GM23338 (cell line): ENCODE measurements around the gene SLC22A4. TPM values are rescaled to one million over a fixed set of nuclear protein-coding genes. Genes with fewer than 3 reads are reported as not detected.

Experiments
- ATAC-seq: fragments of 200-7000 bp; cut with Tn5 transposase; 3 replicates; pipeline ENCODE4 v1.9.1; 2020
- DNase-seq: peaks from one replicate; pipeline ENCODE4 v3.0.0-alpha.2; 2015; ENCODE audit warnings: low spot score
- H2AFZ ChIP-seq: fragments of 200-600 bp; sonication (generic); 2 replicates; pipeline ENCODE4 v1.8.0; 2016; ENCODE audit warnings: antibody characterized with exemption, mild to moderate bottlenecking, moderate library complexity
- H3F3A ChIP-seq: fragments of 200-600 bp; sonication (generic); replicated peaks from 2 replicates; pipeline ENCODE4 v1.8.0; 2017; ENCODE audit warnings: antibody characterized with exemption, mixed run types, low read depth
- H3K27ac ChIP-seq: fragments of 200-600 bp; sonication (generic); 2 replicates; pipeline ENCODE4 v1.6.1; 2016; ENCODE audit warnings: low read depth
- H3K27me3 ChIP-seq: fragments of 200-600 bp; sonication (generic); 2 replicates; pipeline ENCODE4 v1.8.0; 2016; ENCODE audit warnings: mild to moderate bottlenecking, mixed run types, moderate library complexity; ENCODE audit not compliant: insufficient read depth
- H3K36me3 ChIP-seq: fragments of 200-600 bp; sonication (generic); 2 replicates; pipeline ENCODE4 v1.8.0; 2016; ENCODE audit warnings: mild to moderate bottlenecking; ENCODE audit not compliant: insufficient read depth
- H3K4me1 ChIP-seq: fragments of 200-600 bp; sonication (generic); 2 replicates; pipeline ENCODE4 v1.8.0; 2016; ENCODE audit warnings: mild to moderate bottlenecking, moderate library complexity; ENCODE audit not compliant: insufficient read depth
- H3K4me2 ChIP-seq: fragments of 200-600 bp; sonication (generic); 2 replicates; pipeline ENCODE4 v1.7.1; 2017; ENCODE audit warnings: mixed run types
- H3K4me3 ChIP-seq: fragments of 200-600 bp; sonication (generic); 2 replicates; pipeline ENCODE4 v1.6.1; 2016; ENCODE audit warnings: mixed run types
- H3K79me2 ChIP-seq: fragments of 200-600 bp; sonication (generic); replicated peaks from 2 replicates; pipeline ENCODE4 v1.8.0; 2017; ENCODE audit warnings: mild to moderate bottlenecking; ENCODE audit not compliant: insufficient read depth
- H3K9me2 ChIP-seq: fragments of 200-600 bp; sonication (generic); 2 replicates; pipeline ENCODE4 v1.8.0; 2017; ENCODE audit not compliant: insufficient read depth
- H4K20me1 ChIP-seq: fragments of 200-600 bp; sonication (generic); replicated peaks from 2 replicates; pipeline ENCODE4 v1.8.0; 2017; ENCODE audit warnings: mild to moderate bottlenecking; ENCODE audit not compliant: insufficient read depth
- H3K27ac Mint-ChIP-seq: 2 replicates; pipeline ENCODE4 v1.8.0; 2020; ENCODE audit warnings: inconsistent platforms, mild to moderate bottlenecking, moderate library complexity, mixed read lengths
- H3K27me3 Mint-ChIP-seq: 3 replicates; pipeline ENCODE4 v1.8.0; 2022; ENCODE audit warnings: low read depth, mild to moderate bottlenecking, moderate library complexity, mixed read lengths, inconsistent platforms; ENCODE audit not compliant: insufficient read depth, poor library complexity
- H3K36me3 Mint-ChIP-seq: 3 replicates; pipeline ENCODE4 v1.8.0; 2021; ENCODE audit warnings: low read depth, mild to moderate bottlenecking, inconsistent platforms, moderate library complexity, mixed read lengths
- H3K4me1 Mint-ChIP-seq: 3 replicates; pipeline ENCODE4 v1.8.0; 2020; ENCODE audit warnings: mild to moderate bottlenecking, inconsistent platforms, mixed read lengths
- H3K4me3 Mint-ChIP-seq: 3 replicates; pipeline ENCODE4 v1.8.0; 2021; ENCODE audit warnings: moderate library complexity, mild to moderate bottlenecking, inconsistent platforms, mixed read lengths
- H3K9me3 Mint-ChIP-seq: 3 replicates; pipeline ENCODE4 v1.8.0; 2020; ENCODE audit warnings: moderate library complexity, mild to moderate bottlenecking, inconsistent platforms, mixed read lengths
- EZH2 ChIP-seq: fragments of 200-600 bp; sonication (generic); IDR thresholded peaks from one replicate; pipeline ENCODE4 v1.8.0; 2017; ENCODE audit warnings: antibody characterized with exemption, mild to moderate bottlenecking, low read depth; ENCODE audit not compliant: unreplicated experiment
- EZH2phosphoT487 ChIP-seq: fragments of 200-600 bp; sonication (generic); IDR thresholded peaks from one replicate; pipeline ENCODE4 v1.8.1; 2018; ENCODE audit warnings: antibody characterized with exemption; ENCODE audit not compliant: unreplicated experiment
- NANOG ChIP-seq: IDR thresholded peaks from 2 replicates; pipeline ENCODE4 v1.6.1; 2016; ENCODE audit warnings: antibody characterized with exemption, borderline replicate concordance
- STAT1 ChIP-seq: IDR thresholded peaks from one replicate; pipeline ENCODE4 v1.6.1; 2016; ENCODE audit warnings: antibody characterized with exemption; ENCODE audit not compliant: unreplicated experiment
- ZNF114 ChIP-seq: fragments of 250-450 bp; sonication (Bioruptor Pico); IDR thresholded peaks from 2 replicates; pipeline ENCODE4 v1.5.0; 2020; ENCODE audit warnings: mild to moderate bottlenecking, moderate library complexity
- ZNF331 ChIP-seq: fragments of 250-450 bp; sonication (Bioruptor Pico); IDR thresholded peaks from 2 replicates; pipeline ENCODE4 v1.5.0; 2020; ENCODE audit warnings: low read depth, mild to moderate bottlenecking, moderate library complexity
- polyA plus RNA-seq: library from polyadenylated mRNA; unstranded; fragments of >200 nt; fragmentation: Nextera tagmentation; extraction: Ambion mirVana; gene quantifications from 2 replicates; pipeline ENCODE4 v1.2.1, GENCODE V29; 2016
- total RNA-seq: library from RNA; depleted of rRNA; stranded (reverse); fragments of >200 nt; shearing (Covaris generic); gene quantifications from 2 replicates; pipeline ENCODE4 v1.2.3, GENCODE V29; 2014
- TF ChIP-seq, protein P1 (sequence below): fragments of 250-450 bp; sonication (Bioruptor Pico); IDR thresholded peaks from 2 replicates; pipeline ENCODE4 v1.5.0; 2020; ENCODE audit warnings: mild to moderate bottlenecking, moderate library complexity
- TF ChIP-seq, protein P2 (sequence below): IDR thresholded peaks from one replicate; pipeline ENCODE4 v1.6.1; 2018; ENCODE audit warnings: antibody characterized with exemption; ENCODE audit not compliant: unreplicated experiment
- TF ChIP-seq, protein P3 (sequence below): IDR thresholded peaks from 2 replicates; pipeline ENCODE4 v1.6.1; 2016; ENCODE audit warnings: antibody characterized with exemption
- TF ChIP-seq, protein P4 (sequence below), 2 experiments: fragments of 200-600 bp in 1 of 2; sonication (generic) in 1 of 2; conservative IDR thresholded peaks; 2 replicates each; pipeline versions ENCODE4 v1.5.1 to v1.6.1; 2016 to 2017; ENCODE audit warnings: antibody characterized with exemption in 2 of 2, low read depth in 2 of 2, mild to moderate bottlenecking in 2 of 2, moderate library complexity in 1 of 2

SLC22A4 gene
- total and polyA plus RNA-seq, 2 experiments from 2014 or later, result 0.28 to 0.40 TPM

DNA sequence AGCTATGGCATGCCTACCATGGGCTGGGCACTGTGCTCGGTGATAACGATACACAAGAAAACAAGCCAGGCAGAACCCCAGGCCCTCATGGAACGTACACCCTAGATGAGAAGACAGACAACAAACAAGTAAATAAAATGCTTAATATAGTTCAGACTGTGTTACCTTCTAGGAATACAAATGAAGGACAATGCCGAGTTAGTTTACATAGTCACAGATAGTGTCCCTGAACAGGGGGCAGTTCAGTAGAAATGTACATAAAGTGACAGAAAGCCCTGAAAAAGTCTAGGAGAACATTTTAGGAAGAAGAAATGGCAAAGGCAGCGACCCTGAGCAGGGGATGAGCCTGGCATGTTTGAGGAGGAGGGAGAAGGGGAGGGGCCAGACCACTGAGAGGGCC is 97.1 kb downstream of the SLC22A4 start:
- no peaks in the 10 kb centered on the region for H3K9me2 ChIP-seq
- H3K27ac Mint-ChIP-seq, result no peak overlapping the region
- no peaks in the 10 kb centered on the region for H3K9me3 Mint-ChIP-seq
- H3F3A ChIP-seq, result no peaks in the 10 kb centered on the region
- H3K4me2 ChIP-seq, result no peak overlapping the region
- no peak overlapping the region for H3K27ac ChIP-seq
- ATAC-seq (no peak), DNase-seq (no peak)
- peaks cover 16% of the 10 kb centered on the region for H3K4me1 Mint-ChIP-seq
- no peaks in the 10 kb centered on the region for H3K27me3 ChIP-seq
- no peaks in the 10 kb centered on the region for H4K20me1 ChIP-seq
- no peaks in the 10 kb centered on the region for H3K36me3 ChIP-seq
- H3K4me3 ChIP-seq, result no peak overlapping the region
- H3K4me1 ChIP-seq, result peaks cover 11% of the 10 kb centered on the region
- no peak overlapping the region for H2AFZ ChIP-seq
- no peak for TF ChIP-seq ZNF331 (CRISPR knock-in tag)
- H3K36me3 Mint-ChIP-seq, result no peaks in the 10 kb centered on the region
- H3K79me2 ChIP-seq, result no peaks in the 10 kb centered on the region
- no peak overlapping the region for H3K4me3 Mint-ChIP-seq
- no peaks in the 10 kb centered on the region for H3K27me3 Mint-ChIP-seq

DNA sequence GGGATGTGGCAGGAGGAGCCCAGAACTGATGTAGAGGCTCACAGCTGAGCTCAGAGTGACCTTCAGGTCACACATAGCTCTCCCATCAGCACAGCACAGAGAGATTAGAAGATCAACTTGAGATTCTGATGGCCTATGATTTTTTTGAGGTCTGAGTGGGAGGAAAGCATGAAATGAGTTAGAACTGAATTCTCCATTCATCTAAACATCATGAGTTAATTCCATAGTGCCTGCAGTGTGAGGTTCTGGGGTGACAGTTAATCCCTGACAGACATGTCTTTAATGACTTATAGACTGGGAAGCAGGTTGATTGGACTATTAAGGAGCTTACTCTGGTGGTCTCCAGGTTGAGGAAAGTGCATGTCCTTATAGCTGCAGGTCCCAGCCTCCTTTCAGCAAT is 97.7 kb downstream of the SLC22A4 start:
- H3F3A ChIP-seq, result no peaks in the 10 kb centered on the region
- no peak overlapping the region for H3K4me2 ChIP-seq
- TF ChIP-seq NANOG, result no peak
- TF ChIP-seq, protein P1, sequence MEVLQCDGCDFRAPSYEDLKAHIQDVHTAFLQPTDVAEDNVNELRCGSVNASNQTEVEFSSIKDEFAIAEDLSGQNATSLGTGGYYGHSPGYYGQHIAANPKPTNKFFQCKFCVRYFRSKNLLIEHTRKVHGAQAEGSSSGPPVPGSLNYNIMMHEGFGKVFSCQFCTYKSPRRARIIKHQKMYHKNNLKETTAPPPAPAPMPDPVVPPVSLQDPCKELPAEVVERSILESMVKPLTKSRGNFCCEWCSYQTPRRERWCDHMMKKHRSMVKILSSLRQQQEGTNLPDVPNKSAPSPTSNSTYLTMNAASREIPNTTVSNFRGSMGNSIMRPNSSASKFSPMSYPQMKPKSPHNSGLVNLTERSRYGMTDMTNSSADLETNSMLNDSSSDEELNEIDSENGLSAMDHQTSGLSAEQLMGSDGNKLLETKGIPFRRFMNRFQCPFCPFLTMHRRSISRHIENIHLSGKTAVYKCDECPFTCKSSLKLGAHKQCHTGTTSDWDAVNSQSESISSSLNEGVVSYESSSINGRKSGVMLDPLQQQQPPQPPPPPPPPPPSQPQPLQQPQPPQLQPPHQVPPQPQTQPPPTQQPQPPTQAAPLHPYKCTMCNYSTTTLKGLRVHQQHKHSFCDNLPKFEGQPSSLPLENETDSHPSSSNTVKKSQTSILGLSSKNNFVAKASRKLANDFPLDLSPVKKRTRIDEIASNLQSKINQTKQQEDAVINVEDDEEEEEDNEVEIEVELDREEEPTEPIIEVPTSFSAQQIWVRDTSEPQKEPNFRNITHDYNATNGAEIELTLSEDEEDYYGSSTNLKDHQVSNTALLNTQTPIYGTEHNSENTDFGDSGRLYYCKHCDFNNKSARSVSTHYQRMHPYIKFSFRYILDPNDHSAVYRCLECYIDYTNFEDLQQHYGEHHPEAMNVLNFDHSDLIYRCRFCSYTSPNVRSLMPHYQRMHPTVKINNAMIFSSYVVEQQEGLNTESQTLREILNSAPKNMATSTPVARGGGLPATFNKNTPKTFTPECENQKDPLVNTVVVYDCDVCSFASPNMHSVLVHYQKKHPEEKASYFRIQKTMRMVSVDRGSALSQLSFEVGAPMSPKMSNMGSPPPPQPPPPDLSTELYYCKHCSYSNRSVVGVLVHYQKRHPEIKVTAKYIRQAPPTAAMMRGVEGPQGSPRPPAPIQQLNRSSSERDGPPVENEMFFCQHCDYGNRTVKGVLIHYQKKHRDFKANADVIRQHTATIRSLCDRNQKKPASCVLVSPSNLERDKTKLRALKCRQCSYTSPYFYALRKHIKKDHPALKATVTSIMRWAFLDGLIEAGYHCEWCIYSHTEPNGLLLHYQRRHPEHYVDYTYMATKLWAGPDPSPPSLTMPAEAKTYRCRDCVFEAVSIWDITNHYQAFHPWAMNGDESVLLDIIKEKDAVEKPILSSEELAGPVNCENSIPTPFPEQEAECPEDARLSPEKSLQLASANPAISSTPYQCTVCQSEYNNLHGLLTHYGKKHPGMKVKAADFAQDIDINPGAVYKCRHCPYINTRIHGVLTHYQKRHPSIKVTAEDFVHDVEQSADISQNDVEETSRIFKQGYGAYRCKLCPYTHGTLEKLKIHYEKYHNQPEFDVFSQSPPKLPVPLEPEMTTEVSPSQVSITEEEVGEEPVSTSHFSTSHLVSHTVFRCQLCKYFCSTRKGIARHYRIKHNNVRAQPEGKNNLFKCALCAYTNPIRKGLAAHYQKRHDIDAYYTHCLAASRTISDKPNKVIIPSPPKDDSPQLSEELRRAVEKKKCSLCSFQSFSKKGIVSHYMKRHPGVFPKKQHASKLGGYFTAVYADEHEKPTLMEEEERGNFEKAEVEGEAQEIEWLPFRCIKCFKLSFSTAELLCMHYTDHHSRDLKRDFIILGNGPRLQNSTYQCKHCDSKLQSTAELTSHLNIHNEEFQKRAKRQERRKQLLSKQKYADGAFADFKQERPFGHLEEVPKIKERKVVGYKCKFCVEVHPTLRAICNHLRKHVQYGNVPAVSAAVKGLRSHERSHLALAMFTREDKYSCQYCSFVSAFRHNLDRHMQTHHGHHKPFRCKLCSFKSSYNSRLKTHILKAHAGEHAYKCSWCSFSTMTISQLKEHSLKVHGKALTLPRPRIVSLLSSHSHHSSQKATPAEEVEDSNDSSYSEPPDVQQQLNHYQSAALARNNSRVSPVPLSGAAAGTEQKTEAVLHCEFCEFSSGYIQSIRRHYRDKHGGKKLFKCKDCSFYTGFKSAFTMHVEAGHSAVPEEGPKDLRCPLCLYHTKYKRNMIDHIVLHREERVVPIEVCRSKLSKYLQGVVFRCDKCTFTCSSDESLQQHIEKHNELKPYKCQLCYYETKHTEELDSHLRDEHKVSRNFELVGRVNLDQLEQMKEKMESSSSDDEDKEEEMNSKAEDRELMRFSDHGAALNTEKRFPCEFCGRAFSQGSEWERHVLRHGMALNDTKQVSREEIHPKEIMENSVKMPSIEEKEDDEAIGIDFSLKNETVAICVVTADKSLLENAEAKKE (CRISPR knock-in tag), result no peak
- TF ChIP-seq, protein P2, sequence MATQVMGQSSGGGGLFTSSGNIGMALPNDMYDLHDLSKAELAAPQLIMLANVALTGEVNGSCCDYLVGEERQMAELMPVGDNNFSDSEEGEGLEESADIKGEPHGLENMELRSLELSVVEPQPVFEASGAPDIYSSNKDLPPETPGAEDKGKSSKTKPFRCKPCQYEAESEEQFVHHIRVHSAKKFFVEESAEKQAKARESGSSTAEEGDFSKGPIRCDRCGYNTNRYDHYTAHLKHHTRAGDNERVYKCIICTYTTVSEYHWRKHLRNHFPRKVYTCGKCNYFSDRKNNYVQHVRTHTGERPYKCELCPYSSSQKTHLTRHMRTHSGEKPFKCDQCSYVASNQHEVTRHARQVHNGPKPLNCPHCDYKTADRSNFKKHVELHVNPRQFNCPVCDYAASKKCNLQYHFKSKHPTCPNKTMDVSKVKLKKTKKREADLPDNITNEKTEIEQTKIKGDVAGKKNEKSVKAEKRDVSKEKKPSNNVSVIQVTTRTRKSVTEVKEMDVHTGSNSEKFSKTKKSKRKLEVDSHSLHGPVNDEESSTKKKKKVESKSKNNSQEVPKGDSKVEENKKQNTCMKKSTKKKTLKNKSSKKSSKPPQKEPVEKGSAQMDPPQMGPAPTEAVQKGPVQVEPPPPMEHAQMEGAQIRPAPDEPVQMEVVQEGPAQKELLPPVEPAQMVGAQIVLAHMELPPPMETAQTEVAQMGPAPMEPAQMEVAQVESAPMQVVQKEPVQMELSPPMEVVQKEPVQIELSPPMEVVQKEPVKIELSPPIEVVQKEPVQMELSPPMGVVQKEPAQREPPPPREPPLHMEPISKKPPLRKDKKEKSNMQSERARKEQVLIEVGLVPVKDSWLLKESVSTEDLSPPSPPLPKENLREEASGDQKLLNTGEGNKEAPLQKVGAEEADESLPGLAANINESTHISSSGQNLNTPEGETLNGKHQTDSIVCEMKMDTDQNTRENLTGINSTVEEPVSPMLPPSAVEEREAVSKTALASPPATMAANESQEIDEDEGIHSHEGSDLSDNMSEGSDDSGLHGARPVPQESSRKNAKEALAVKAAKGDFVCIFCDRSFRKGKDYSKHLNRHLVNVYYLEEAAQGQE, result no peak
- TF ChIP-seq EZH2phosphoT487, result no peak
- TF ChIP-seq ZNF114 (CRISPR knock-in tag), result no peak
- TF ChIP-seq, protein P3, sequence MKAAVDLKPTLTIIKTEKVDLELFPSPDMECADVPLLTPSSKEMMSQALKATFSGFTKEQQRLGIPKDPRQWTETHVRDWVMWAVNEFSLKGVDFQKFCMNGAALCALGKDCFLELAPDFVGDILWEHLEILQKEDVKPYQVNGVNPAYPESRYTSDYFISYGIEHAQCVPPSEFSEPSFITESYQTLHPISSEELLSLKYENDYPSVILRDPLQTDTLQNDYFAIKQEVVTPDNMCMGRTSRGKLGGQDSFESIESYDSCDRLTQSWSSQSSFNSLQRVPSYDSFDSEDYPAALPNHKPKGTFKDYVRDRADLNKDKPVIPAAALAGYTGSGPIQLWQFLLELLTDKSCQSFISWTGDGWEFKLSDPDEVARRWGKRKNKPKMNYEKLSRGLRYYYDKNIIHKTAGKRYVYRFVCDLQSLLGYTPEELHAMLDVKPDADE, result no peak
- no peak for TF ChIP-seq STAT1
- no peak for TF ChIP-seq ZNF331 (CRISPR knock-in tag)
- no peak for TF ChIP-seq EZH2
- TF ChIP-seq, protein P4, sequence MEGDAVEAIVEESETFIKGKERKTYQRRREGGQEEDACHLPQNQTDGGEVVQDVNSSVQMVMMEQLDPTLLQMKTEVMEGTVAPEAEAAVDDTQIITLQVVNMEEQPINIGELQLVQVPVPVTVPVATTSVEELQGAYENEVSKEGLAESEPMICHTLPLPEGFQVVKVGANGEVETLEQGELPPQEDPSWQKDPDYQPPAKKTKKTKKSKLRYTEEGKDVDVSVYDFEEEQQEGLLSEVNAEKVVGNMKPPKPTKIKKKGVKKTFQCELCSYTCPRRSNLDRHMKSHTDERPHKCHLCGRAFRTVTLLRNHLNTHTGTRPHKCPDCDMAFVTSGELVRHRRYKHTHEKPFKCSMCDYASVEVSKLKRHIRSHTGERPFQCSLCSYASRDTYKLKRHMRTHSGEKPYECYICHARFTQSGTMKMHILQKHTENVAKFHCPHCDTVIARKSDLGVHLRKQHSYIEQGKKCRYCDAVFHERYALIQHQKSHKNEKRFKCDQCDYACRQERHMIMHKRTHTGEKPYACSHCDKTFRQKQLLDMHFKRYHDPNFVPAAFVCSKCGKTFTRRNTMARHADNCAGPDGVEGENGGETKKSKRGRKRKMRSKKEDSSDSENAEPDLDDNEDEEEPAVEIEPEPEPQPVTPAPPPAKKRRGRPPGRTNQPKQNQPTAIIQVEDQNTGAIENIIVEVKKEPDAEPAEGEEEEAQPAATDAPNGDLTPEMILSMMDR (conservative IDR thresholded peaks at IDR 0.05; ENCODE audit: low read depth in 2 of 2), result no peak

More for the DNA sequence above, 97.7 kb downstream of the SLC22A4 start:
- H3K4me1 ChIP-seq, result peaks cover 8% of the 10 kb centered on the region
- no peak overlapping the region for H2AFZ ChIP-seq
- H3K4me1 Mint-ChIP-seq, result peaks cover 13% of the 10 kb centered on the region
- H3K4me3 Mint-ChIP-seq, result no peak overlapping the region
- H3K9me2 ChIP-seq, result no peaks in the 10 kb centered on the region
- H3K36me3 ChIP-seq, result no peaks in the 10 kb centered on the region
- no peaks in the 10 kb centered on the region for H3K27me3 ChIP-seq
- H3K36me3 Mint-ChIP-seq, result no peaks in the 10 kb centered on the region
- no peak for ATAC-seq
- H3K27ac ChIP-seq, result no peak overlapping the region
- H3K4me3 ChIP-seq, result no peak overlapping the region
- no peak for DNase-seq
- H3K27ac Mint-ChIP-seq, result no peak overlapping the region
- H4K20me1 ChIP-seq, result no peaks in the 10 kb centered on the region
- no peaks in the 10 kb centered on the region for H3K9me3 Mint-ChIP-seq
- H3K79me2 ChIP-seq, result no peaks in the 10 kb centered on the region
- no peaks in the 10 kb centered on the region for H3K27me3 Mint-ChIP-seq
